Stimulated activated memory B cell treated with anti-CD40 and anti-IgM and Interleukin-4, amounts not matched to agents 10 μg/mL and 1 μg/mL and 100 μg/mL, for 72 hours (primary cell): ENCODE results near the gene HTR3E.
"Not testable (repeated sequence)": the region's sequence is repeated elsewhere in the genome, so short reads cannot be mapped to it uniquely, and the experiment has no call there.

ENCODE experiments used
- ATAC-seq: fragments of 150-1000 bp; cut with Tn5 transposase; 2 replicates; pipeline ENCODE4 v1.10.0; 2021
- H3K27ac Mint-ChIP-seq: one replicate; pipeline ENCODE4 v1.8.0; 2022; ENCODE audit warnings: mild to moderate bottlenecking, mixed read lengths
- H3K27me3 Mint-ChIP-seq: one replicate; pipeline ENCODE4 v1.8.0; 2022; ENCODE audit warnings: mixed read lengths
- H3K36me3 Mint-ChIP-seq: one replicate; pipeline ENCODE4 v1.8.0; 2022; ENCODE audit warnings: mixed read lengths
- H3K4me1 Mint-ChIP-seq: one replicate; pipeline ENCODE4 v1.8.0; 2022; ENCODE audit warnings: mixed read lengths
- H3K4me3 Mint-ChIP-seq: one replicate; pipeline ENCODE4 v1.8.0; 2022; ENCODE audit warnings: mild to moderate bottlenecking, moderate library complexity, mixed read lengths
- H3K9me3 Mint-ChIP-seq: one replicate; pipeline ENCODE4 v1.8.0; 2022; ENCODE audit warnings: mixed read lengths

HTR3E gene, protein sequence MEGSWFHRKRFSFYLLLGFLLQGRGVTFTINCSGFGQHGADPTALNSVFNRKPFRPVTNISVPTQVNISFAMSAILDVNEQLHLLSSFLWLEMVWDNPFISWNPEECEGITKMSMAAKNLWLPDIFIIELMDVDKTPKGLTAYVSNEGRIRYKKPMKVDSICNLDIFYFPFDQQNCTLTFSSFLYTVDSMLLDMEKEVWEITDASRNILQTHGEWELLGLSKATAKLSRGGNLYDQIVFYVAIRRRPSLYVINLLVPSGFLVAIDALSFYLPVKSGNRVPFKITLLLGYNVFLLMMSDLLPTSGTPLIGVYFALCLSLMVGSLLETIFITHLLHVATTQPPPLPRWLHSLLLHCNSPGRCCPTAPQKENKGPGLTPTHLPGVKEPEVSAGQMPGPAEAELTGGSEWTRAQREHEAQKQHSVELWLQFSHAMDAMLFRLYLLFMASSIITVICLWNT

DNA sequence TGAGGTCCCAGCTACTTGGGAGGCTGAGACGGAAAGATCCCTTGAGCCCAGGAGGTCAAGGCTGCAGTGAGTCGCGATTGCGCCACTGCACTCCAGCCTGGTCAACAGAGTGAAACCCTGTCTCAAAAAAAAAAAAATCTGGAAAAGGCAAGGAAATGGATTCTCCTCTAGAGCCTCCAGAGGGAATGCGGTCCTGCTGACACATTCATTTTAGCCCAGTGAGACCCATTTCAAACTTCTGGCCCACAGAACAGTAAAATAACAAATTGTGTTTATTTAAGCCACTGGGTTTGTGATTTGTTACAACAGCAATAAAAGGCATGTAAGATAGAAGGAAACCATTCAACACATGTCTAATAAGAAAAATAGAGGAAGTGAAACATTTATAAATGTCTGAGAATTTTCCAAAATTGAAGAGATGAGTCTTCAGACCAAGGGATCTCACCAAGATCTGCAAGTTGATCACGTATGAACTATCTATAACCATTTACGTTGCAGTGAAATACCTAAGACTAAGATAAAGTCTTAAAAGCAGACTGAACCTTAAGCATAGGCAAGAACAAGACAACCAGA is at the start of gene HTR3E:
HTR3E (plus strand) TSS at position 254 of the 573 bp plus-strand sequence. CDS start 466 bp downstream, outside the sequence.
- Mint-ChIP-seq H3K27ac (no peak within 1 kb of the TSS), H3K9me3 (peaks cover 4% of the 10 kb centered on the region), H3K27me3 (peaks cover 8% of the 10 kb centered on the region), H3K4me1 (peaks cover 14% of the 10 kb centered on the region), H3K4me3 (no peak within 1 kb of the TSS), H3K36me3 (no peaks in the 10 kb centered on the region)
- ATAC-seq: no peak

DNA sequence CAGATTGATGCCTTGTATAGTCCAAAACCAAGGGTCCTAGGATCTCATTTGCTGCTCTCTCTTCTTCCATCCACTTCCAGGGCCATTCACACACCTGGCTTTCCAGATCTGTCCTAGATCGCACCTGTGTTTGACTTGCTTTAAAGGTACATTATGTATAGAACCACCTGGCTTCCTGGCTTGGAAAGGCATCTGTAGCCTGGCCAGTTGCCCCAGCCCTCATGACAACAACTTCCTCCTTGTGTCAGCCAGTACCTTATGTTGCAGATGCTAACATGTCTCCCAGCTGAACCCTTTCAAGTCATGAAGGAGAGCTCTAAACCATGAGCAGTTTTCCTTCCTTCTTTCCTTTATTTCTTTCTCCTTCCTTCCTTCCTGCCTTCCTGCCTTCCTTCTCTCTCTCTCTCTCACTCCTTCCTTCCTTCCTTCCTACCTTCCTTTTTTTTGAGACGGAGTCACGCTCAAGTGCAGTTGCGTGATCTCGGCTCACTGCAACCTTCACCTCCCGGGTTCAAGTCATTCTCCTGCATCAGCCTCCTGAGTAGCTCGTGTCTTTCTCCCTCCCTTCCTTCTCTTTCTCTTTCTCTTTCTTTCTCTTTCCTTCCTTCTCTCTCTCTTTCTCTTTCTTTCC is 46.5 kb upstream of the HTR3E start:
- Mint-ChIP-seq H3K9me3 (no peaks in the 10 kb centered on the region), H3K27ac (no peak overlapping the region), H3K4me1 (no peaks in the 10 kb centered on the region), H3K4me3 (no peak overlapping the region), H3K27me3 (peaks cover 8% of the 10 kb centered on the region), H3K36me3 (no peaks in the 10 kb centered on the region)
- no peak for ATAC-seq

DNA sequence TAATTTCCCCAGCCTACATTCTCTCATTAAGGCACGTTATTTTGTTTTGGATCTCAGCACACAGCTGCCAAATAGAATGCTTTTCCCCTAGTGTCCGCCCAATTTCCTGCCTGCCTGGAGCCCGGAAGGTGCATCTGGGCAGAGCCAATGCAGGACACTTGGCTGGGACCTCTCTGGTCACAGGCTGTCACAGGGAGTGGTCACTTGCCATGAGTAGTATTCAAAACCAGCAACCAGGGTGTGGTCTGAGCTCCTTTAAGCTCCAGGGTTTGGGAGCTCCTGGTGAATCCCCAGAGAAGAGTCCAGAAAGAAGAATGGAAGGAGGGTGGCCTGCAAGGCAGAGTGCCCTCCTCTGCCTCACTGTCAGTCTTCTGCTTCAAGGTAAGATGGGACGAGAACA is 44.1 kb upstream of the HTR3E start, which contains the start of gene HTR3C:
HTR3C (plus strand) TSS at position 281 of the 400 bp plus-strand sequence; CDS start at position 315, 34 bp downstream.
- peaks cover 8% of the 10 kb centered on the region for H3K27me3 Mint-ChIP-seq
- no peak within 1 kb of the TSS for H3K4me3 Mint-ChIP-seq
- ATAC-seq: no peak

DNA sequence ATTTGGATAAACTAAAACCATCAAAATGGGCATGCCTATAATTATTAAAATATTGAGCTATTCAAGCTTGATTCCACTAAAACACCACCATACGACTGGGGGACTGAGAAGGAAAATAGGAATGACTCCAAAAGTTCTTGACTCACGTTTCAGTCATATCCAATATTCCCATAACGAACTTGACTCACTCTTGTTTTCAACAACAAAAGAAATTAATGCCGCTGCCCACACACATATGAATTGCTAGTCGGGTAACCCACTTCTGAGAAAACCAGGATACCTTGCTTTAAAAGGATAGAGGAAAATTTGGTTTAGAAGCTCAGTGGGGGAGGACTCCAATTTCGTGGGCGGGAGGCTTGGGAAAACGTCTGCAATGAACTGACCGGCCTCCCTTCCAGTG is 38.8 kb upstream of the HTR3E start:
- no peaks in the 10 kb centered on the region for H3K4me1 Mint-ChIP-seq
- H3K36me3 Mint-ChIP-seq: no peaks in the 10 kb centered on the region
- H3K4me3 Mint-ChIP-seq: no peak overlapping the region

More for the DNA sequence above, 44.1 kb upstream of the HTR3E start, which contains the start of gene HTR3C:
- Mint-ChIP-seq H3K36me3 (no peaks in the 10 kb centered on the region), H3K9me3 (no peaks in the 10 kb centered on the region), H3K27ac (no peak within 1 kb of the TSS), H3K4me1 (no peaks in the 10 kb centered on the region)

DNA sequence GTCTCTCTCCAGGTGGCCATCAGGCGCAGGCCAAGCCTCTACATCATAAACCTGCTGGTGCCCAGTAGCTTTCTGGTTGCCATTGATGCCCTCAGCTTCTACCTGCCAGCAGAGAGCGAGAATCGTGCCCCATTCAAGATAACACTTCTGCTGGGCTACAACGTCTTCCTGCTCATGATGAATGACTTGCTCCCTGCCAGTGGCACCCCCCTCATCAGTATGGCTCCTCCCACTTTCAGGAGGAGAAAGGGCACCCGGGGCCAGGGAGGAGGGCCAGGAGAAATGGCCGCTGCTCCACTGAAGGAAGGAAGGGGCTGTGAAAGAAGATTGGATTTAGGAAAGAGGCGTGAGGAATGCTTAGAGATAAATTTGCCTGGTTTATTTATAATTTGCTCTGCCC is 37.4 kb upstream of the HTR3E start:
- H3K36me3 Mint-ChIP-seq: no peaks in the 10 kb centered on the region

More for the DNA sequence above, 38.8 kb upstream of the HTR3E start:
- H3K27me3 Mint-ChIP-seq: peaks cover 14% of the 10 kb centered on the region
- H3K27ac Mint-ChIP-seq: no peak overlapping the region
- ATAC-seq: no peak
- H3K9me3 Mint-ChIP-seq: no peaks in the 10 kb centered on the region

DNA sequence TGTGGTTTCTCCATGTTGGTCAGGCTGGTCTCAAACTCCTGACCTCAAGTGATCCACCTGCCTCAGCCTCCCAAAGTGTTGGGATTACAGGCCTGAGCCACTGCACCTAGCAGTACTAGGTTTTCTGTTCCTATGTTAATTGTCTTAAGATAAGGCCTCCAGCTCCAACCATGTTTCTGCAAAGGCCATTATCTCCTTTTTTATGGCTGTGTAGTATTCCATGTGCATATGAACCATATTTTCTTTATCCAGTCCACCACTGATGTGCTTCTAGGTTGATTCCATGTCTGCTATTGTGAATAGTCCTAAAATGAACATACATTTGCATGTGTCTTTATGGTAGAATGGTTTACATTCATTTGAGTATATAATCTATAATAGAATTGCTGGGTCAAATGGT is 34.2 kb upstream of the HTR3E start:
- ATAC-seq: no peak
- H3K27me3 Mint-ChIP-seq: peaks cover 30% of the 10 kb centered on the region
- no peaks in the 10 kb centered on the region for H3K36me3 Mint-ChIP-seq
- H3K4me1 Mint-ChIP-seq: no peaks in the 10 kb centered on the region
- no peak overlapping the region for H3K4me3 Mint-ChIP-seq
- H3K9me3 Mint-ChIP-seq: no peaks in the 10 kb centered on the region
- H3K27ac Mint-ChIP-seq: no peak overlapping the region

More for the DNA sequence above, 37.4 kb upstream of the HTR3E start:
- Mint-ChIP-seq H3K4me3 (no peak overlapping the region), H3K9me3 (no peaks in the 10 kb centered on the region), H3K4me1 (no peaks in the 10 kb centered on the region), H3K27me3 (peaks cover 14% of the 10 kb centered on the region), H3K27ac (no peak overlapping the region)
- ATAC-seq: no peak

DNA sequence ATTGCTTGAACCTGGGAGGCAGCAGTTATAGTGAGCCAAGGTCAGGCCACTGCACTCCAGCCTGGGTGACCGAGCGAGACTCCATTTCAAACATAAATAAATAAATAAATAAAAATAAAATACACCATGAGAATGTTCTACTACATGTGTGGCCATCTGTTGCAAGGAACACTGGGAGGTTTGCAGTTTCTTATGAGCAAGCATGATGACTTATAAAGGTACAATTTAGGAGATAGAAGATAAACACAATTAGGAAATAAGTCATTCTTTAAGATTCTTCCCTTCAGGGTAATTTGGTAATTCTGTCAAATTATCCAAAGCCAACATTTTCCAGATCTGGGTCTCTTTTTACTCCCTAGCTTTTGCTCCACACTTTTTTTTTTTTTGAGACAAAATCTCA is 30.7 kb upstream of the HTR3E start:
- H3K9me3 Mint-ChIP-seq: peaks cover 9% of the 10 kb centered on the region
- H3K4me3 Mint-ChIP-seq: no peak overlapping the region
- no peak overlapping the region for H3K27ac Mint-ChIP-seq
- peaks cover 33% of the 10 kb centered on the region for H3K27me3 Mint-ChIP-seq
- no peak for ATAC-seq
- H3K36me3 Mint-ChIP-seq: peaks cover 7% of the 10 kb centered on the region
- H3K4me1 Mint-ChIP-seq: no peaks in the 10 kb centered on the region

DNA sequence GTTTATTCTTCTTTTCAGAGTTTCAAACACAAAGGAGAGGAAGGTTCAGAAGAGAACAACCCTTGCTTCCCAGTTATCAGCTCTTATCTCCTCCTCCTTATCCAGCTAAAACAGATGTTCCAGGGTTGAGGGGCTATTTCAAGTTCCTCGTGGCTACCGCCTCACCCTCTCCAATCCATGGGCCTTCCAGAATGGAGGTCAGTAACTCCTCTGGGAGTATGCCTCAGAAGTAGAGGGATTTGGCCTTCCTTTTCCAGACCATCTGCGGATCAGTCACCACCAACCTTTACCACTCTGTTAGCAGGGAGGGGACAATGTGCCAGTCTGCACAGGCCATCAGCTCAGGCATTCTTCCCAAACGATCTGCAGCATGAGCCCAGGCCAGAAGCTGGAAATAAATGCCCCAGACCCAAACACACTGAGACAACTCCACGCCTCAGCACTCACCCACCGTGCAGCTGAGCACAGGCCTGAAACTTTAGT is 29.2 kb upstream of the HTR3E start:
- H3K27ac Mint-ChIP-seq: no peak overlapping the region
- peaks cover 9% of the 10 kb centered on the region for H3K9me3 Mint-ChIP-seq
- no peak for ATAC-seq
- H3K36me3 Mint-ChIP-seq: peaks cover 8% of the 10 kb centered on the region
- H3K27me3 Mint-ChIP-seq: peaks cover 37% of the 10 kb centered on the region
- no peak overlapping the region for H3K4me3 Mint-ChIP-seq
- H3K4me1 Mint-ChIP-seq: no peaks in the 10 kb centered on the region

DNA sequence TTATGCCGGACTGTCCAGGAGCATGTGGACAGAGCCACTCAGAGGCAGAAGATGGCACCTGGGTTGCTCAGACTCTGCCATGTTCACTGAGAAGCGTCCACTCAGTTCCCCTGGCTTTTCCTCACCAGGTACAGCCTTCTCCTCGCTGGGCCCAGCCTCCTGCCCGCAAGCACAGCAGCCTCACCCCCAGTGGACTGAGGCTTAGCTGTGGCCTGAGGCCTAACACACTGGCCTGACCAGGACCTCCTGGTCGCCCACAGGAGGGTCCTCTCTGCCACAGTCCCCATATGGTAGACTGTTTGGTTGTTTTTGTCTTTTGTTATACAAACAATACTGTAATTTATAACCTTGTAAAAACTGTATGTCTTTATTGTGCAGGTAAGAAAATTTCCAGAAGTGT is 28.5 kb upstream of the HTR3E start:
- Mint-ChIP-seq H3K36me3 (peaks cover 8% of the 10 kb centered on the region), H3K9me3 (peaks cover 9% of the 10 kb centered on the region), H3K27me3 (peaks cover 37% of the 10 kb centered on the region), H3K4me3 (no peak overlapping the region), H3K4me1 (no peaks in the 10 kb centered on the region), H3K27ac (no peak overlapping the region)
- no peak for ATAC-seq

DNA sequence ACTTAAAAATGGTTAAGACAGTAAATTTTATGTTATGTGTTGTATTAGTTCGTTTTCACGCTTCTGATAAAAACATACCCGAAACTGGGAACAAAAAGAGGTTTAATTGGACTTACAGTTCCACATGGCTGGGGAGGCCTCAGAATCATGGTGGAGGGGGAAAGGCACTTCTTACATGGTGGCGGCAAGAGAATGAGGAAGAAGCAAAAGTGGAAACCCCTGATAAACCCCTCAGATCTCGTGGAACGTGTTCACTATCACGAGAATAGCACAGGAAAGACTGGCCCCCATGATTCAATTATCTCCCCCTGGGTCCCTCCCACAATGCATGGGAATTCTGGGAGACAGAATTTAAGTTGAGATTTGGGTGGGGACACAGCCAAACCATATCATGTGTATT is 25.7 kb upstream of the HTR3E start:
- H3K27ac Mint-ChIP-seq, ATAC-seq, H3K4me3 Mint-ChIP-seq, H3K9me3 Mint-ChIP-seq, H3K4me1 Mint-ChIP-seq, H3K36me3 Mint-ChIP-seq: not testable (repeated sequence)
- H3K27me3 Mint-ChIP-seq: peaks cover 25% of the 10 kb centered on the region

DNA sequence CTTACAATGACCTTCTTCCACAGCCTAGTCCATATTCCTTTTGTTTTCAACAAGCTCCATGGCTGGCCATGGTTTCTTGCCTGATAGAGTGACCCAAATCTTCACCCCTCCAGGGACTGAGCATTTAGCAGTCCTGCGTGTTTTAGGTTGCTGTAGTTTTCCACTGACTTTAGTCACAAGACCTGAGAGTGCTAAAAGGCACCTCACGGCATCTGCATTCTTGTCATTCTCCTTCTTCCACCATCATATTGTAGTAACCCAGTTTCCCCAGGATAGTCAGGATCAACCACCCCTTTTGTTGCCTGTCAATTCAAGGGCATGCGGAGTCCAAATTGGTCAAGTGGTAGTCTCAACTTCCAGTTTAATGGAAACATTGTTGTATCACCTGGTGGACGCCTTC is 23.2 kb upstream of the HTR3E start:
- H3K27me3 Mint-ChIP-seq: peaks cover 23% of the 10 kb centered on the region
- no peak overlapping the region for H3K27ac Mint-ChIP-seq
- H3K4me1 Mint-ChIP-seq: no peaks in the 10 kb centered on the region
- ATAC-seq: no peak
- peaks cover 8% of the 10 kb centered on the region for H3K36me3 Mint-ChIP-seq
- H3K4me3 Mint-ChIP-seq: no peak overlapping the region
- peaks cover 9% of the 10 kb centered on the region for H3K9me3 Mint-ChIP-seq

DNA sequence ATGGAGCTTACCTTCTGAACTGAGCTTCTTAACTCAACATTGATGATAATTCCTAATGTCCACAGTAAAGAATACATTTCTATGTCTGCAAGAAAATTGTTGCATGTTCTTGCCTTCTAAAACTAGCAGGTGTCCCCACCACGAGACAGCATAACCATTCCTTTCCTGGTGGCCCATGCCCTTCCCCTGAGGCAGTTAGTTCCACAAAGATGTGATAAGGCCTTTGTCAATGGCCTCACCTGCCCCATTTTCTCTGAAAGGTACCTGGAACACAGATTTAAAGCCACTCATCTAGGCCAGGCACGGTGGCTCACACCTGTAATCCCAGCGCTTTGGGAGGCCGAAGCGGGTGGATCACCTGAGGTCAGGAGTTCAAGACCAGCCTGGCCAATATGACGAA is 21.0 kb upstream of the HTR3E start:
- no peaks in the 10 kb centered on the region for H3K4me1 Mint-ChIP-seq
- peaks cover 4% of the 10 kb centered on the region for H3K36me3 Mint-ChIP-seq
- H3K9me3 Mint-ChIP-seq: peaks cover 3% of the 10 kb centered on the region
- no peak overlapping the region for H3K4me3 Mint-ChIP-seq
- H3K27me3 Mint-ChIP-seq: peaks cover 25% of the 10 kb centered on the region
- ATAC-seq: no peak
- no peak overlapping the region for H3K27ac Mint-ChIP-seq

DNA sequence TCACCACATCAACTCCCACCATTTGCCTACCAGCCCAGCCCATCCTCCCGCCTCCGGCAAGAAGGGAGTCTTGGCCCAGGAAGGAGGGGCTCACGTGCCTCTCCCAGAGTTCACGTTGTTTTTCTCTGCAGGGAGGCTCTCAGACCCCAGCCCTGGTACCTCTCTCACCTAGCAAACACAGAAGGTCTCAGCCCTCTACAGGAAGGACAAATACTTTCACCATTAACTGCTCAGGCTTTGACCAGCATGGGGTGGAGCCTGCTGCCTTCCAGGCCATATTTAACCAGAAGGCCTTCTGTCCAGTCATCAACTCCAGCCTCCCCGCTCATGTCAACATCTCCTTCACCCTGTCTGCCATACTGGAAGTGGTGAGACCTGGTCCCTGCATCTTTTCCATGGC is 19.0 kb upstream of the HTR3E start:
- Mint-ChIP-seq H3K27ac (no peak overlapping the region), H3K4me1 (no peaks in the 10 kb centered on the region), H3K4me3 (no peak overlapping the region), H3K27me3 (peaks cover 18% of the 10 kb centered on the region), H3K36me3 (no peaks in the 10 kb centered on the region), H3K9me3 (no peaks in the 10 kb centered on the region)
- ATAC-seq: no peak

DNA sequence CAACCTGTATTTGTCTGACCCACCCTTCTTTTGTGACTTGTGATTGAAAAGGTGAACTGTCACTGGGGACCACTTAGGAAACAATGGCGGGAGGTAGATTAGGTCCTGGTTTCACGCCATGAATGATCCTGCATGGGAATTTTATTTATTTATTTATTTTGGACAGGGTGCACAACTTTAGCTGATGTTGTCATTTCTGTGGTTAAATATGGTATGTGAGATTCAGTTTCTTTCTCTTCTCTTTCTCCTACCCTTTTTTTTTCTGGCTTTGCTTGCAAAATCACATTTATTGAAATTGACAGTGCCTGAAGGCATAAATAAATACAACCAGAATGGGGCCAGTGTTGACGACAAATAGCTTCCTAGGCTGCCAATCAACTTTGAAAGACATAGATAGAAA is 18.0 kb upstream of the HTR3E start:
- Mint-ChIP-seq H3K9me3 (no peaks in the 10 kb centered on the region), H3K36me3 (no peaks in the 10 kb centered on the region), H3K27ac (no peak overlapping the region), H3K27me3 (peaks cover 23% of the 10 kb centered on the region), H3K4me1 (no peaks in the 10 kb centered on the region), H3K4me3 (no peak overlapping the region)
- ATAC-seq: no peak

DNA sequence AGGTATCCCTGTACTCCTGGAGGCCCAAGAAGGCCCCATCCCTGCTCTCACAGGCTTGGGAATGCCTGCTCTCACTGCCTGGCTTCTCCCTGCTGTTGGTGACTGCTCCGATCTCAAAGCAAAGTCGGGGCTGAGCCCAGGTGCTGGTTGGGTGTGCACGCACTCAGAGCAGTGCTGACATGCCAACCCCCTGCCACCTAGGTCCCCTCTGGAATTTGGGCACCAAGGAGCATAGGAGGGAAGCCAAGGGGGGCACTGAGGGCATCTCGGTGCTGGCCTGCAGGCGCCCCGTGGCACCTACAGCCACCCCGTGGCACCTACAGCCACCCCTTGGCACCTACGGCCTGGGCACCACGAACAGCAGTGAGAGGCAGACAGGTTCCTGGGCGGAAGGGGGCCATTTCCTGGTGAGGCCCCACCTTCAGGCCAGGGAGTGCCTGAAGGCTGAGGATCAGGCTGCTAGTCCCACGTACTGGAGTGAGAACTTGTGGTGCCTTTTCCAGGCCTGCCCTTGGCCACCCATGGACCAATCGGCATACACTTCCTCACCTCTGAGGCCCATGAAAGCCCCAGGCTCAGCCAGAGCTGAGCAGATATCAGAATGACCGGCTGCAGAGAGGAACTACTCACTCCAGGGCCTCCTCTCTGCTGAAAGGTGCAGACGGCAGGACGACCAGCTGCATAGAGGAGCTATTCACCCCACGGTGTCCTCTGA is 15.6 kb upstream of the HTR3E start:
- Mint-ChIP-seq H3K27me3 (peaks cover 24% of the 10 kb centered on the region), H3K36me3 (no peaks in the 10 kb centered on the region), H3K9me3 (peaks cover 7% of the 10 kb centered on the region), H3K4me3 (no peak overlapping the region), H3K4me1 (no peaks in the 10 kb centered on the region), H3K27ac (no peak overlapping the region)
- no peak for ATAC-seq
